C4-2B (cell line): ENCODE results near the gene CDKN2B-AS1.

Experiments used
- H3K27ac ChIP-seq: fragments of 450-650 bp; 2 replicates; pipeline ENCODE4 v1.5.1; 2017
- CTCF ChIP-seq: fragments of 450-650 bp; conservative IDR thresholded peaks from 2 replicates; pipeline ENCODE4 v1.5.1; 2017; ENCODE audit warnings: mild to moderate bottlenecking
- ZFX ChIP-seq: fragments of 450-650 bp; IDR thresholded peaks from 2 replicates; pipeline ENCODE4 v1.6.1; 2017

The CDKN2B-AS1 gene

GRCh38 chr9:22156586-22156985 is 162.0 kb downstream of the CDKN2B-AS1 start:
- no peak overlapping the region for H3K27ac ChIP-seq
- TF ChIP-seq CTCF (no peak), ZFX (no peak)

- TF ChIP-seq CTCF = no peak
- TF ChIP-seq ZFX = no peak
- no peak overlapping the region for H3K27ac ChIP-seq
These were observed 162.7 kb downstream of the CDKN2B-AS1 start for GRCh38 chr9:22157276-22157675.

- H3K27ac ChIP-seq = no peak overlapping the region
- TF ChIP-seq CTCF (no peak), ZFX (no peak)
These were observed 163.2 kb downstream of the CDKN2B-AS1 start for GRCh38 chr9:22157828-22158227.

GRCh38 chr9:22158271-22158670 is 163.7 kb downstream of the CDKN2B-AS1 start:
- TF ChIP-seq ZFX (no peak), CTCF (no peak)
- no peak overlapping the region for H3K27ac ChIP-seq

DNA sequence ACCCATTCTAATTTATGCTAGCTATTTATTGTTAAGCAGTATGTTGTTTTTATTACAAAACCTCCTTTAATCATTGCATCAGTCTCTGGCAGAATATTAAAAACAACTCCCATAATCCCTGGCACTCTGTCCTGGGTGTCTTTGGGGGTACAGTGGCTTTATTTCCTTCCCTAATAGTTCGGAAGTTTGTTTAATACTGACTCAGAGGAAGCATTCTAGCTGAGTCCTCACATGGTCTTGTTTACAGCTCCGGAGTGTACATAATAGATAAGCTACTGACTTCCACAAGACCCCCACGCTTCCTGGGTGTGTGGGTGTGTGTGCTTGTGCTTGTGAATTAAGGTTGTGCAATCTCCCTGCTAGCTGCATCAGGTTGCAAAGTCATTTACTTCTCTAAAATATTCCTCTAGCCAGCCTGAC is 164.3 kb downstream of the CDKN2B-AS1 start:
- H3K27ac ChIP-seq = no peak overlapping the region
- no peak for TF ChIP-seq ZFX
- no peak for TF ChIP-seq CTCF

GRCh38 chr9:22159586-22159985 is 165.0 kb downstream of the CDKN2B-AS1 start:
- TF ChIP-seq CTCF (no peak), ZFX (no peak)
- H3K27ac ChIP-seq = no peak overlapping the region

DNA sequence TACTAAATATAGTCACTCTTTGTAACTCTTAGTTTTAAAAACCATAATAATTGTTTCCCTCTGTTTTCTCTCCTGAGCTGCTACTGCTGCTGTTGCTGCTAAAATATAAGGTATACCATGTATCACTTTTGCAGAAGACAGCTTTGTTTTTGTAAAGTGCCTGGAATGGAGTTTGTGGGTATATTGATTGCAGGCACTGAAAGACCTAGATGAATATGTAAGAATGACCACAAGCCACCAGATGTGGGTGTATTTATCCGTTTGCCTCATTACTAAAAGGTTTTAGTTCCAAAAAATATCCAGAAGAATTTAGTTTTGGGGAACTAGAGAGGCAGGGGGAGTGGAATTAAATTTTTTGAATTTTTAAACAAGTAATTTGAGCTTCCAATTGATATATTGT is 165.6 kb downstream of the CDKN2B-AS1 start:
- TF ChIP-seq CTCF = no peak
- no peak for TF ChIP-seq ZFX
- no peak overlapping the region for H3K27ac ChIP-seq
